HG03103 (cell line): ENCODE measurements around the gene DLEC1.
"Not testable (repeated sequence)": the region's sequence is repeated elsewhere in the genome, so short reads cannot be mapped to it uniquely, and the experiment has no call there.

Experiments used
- ATAC-seq: cut with Tn5 transposase; IDR thresholded peaks from one replicate; pipeline ENCODE4 v1.9.1; 2021; ENCODE audit warnings: low read depth; ENCODE audit not compliant: unreplicated experiment

Gene DLEC1

GRCh38 chr3:38017445-38018295, 21.3 kb upstream of the DLEC1 start:
- ATAC-seq: no peak

GRCh38 chr3:38018296-38019266, 20.4 kb upstream of the DLEC1 start:
- no peak for ATAC-seq

- no peak for ATAC-seq
Measured at GRCh38 chr3:38019658-38020341, 19.2 kb upstream of the DLEC1 start.

- ATAC-seq: no peak
Measured at GRCh38 chr3:38020342-38020726, 18.7 kb upstream of the DLEC1 start.

GRCh38 chr3:38021196-38021595, 17.8 kb upstream of the DLEC1 start:
- ATAC-seq: no peak

GRCh38 chr3:38022301-38022700, 16.7 kb upstream of the DLEC1 start:
- ATAC-seq: no peak

- no peak for ATAC-seq
Measured at GRCh38 chr3:38022896-38023709, 15.9 kb upstream of the DLEC1 start.

GRCh38 chr3:38026856-38027255, 12.2 kb upstream of the DLEC1 start:
- no peak for ATAC-seq

- ATAC-seq: no peak
Measured at GRCh38 chr3:38027466-38028465, 11.2 kb upstream of the DLEC1 start.

- ATAC-seq: no peak
Measured at GRCh38 chr3:38028621-38029361, 10.2 kb upstream of the DLEC1 start.

- ATAC-seq: no peak
Measured at GRCh38 chr3:38029400-38030125, 9.4 kb upstream of the DLEC1 start, which contains the start of gene PLCD1. Gene PLCD1 (minus strand): TSS chr3:38029642. CDS start chr3:38029539, 103 bp downstream.

GRCh38 chr3:38030126-38031021, 8.6 kb upstream of the DLEC1 start:
- no peak for ATAC-seq

GRCh38 chr3:38031022-38031994, 7.7 kb upstream of the DLEC1 start:
- no peak for ATAC-seq

GRCh38 chr3:38032328-38032865, 6.6 kb upstream of the DLEC1 start:
- no peak for ATAC-seq

- not testable (repeated sequence) for ATAC-seq
Measured at GRCh38 chr3:38033586-38033985, 5.4 kb upstream of the DLEC1 start.
